Gastroesophageal sphincter (tissue), 3 donors: ENCODE results near the gene DOK5.

ENCODE experiments used
- EP300 ChIP-seq: sonication (generic); formaldehyde crosslinking; IDR thresholded peaks from one replicate; pipeline ENCODE4 v1.6.1; 2017; ENCODE audit warnings: antibody characterized with exemption, mild to moderate bottlenecking
- POLR2A ChIP-seq, 2 donors: fragments of 450-650 bp; IDR thresholded peaks; one replicate each; pipeline ENCODE4 v1.6.1; 2017; ENCODE audit warnings: antibody characterized with exemption in 2 of 2, mild to moderate bottlenecking in 2 of 2, moderate library complexity in 1 of 2
- POLR2AphosphoS5 ChIP-seq: sonication (generic); formaldehyde crosslinking; IDR thresholded peaks from one replicate; pipeline ENCODE4 v1.6.1; 2017; ENCODE audit warnings: antibody characterized with exemption
- TF ChIP-seq, protein P1 (sequence below), 4 experiments: fragments of 200-600 bp in 2 of 4; fragments of 450-650 bp in 2 of 4; sonication (generic) in 1 of 4; IDR thresholded peaks; one replicate each; pipeline ENCODE4 v1.5.1; 2017 to 2019; ENCODE audit warnings: antibody characterized with exemption in 4 of 4, mild to moderate bottlenecking in 2 of 4, moderate library complexity in 2 of 4

DNA sequence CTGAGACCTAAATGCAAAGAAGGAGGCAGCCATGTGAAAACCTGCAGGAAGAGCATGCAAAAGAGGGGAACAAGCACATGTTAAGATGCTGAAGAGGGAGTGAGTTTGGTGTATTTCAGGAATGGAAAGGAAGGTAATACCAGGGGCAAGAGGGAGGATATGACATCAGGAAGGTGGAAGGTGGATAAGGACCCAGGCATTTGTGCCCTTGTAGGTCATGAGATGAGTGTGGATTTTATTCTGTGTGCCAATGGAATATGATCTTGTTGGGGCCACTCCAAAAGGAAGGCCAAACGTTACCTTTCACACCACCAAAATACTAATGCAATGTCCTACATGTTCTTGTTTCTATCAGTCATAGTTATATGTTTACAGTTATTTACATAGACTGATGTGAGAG, 17.2 kb upstream of the DOK5 start:
- no peak for TF ChIP-seq EP300
- TF ChIP-seq POLR2A (IDR thresholded peaks at IDR 0.05): no peak
- TF ChIP-seq POLR2AphosphoS5: no peak
- TF ChIP-seq, protein P1, sequence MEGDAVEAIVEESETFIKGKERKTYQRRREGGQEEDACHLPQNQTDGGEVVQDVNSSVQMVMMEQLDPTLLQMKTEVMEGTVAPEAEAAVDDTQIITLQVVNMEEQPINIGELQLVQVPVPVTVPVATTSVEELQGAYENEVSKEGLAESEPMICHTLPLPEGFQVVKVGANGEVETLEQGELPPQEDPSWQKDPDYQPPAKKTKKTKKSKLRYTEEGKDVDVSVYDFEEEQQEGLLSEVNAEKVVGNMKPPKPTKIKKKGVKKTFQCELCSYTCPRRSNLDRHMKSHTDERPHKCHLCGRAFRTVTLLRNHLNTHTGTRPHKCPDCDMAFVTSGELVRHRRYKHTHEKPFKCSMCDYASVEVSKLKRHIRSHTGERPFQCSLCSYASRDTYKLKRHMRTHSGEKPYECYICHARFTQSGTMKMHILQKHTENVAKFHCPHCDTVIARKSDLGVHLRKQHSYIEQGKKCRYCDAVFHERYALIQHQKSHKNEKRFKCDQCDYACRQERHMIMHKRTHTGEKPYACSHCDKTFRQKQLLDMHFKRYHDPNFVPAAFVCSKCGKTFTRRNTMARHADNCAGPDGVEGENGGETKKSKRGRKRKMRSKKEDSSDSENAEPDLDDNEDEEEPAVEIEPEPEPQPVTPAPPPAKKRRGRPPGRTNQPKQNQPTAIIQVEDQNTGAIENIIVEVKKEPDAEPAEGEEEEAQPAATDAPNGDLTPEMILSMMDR (IDR thresholded peaks at IDR 0.05): no peak
